ENCODE results near the gene OVOL2.
"Not testable (repeated sequence)": the region's sequence is repeated elsewhere in the genome, so short reads cannot be mapped to it uniquely, and the experiment has no call there.

The OVOL2 gene

GRCh38 chr20:18090477-18090876 is 32.8 kb upstream of the OVOL2 start:
- H3K4ac ChIP-seq (ENCODE audit: low read depth in 1 of 2, low read length in 2 of 2): no peak overlapping the region
- no peak overlapping the region for H4K91ac ChIP-seq (ENCODE audit: low read length)
- WGBS: 84% methylated on average over 10 of the region's 10 CpGs
- H3K9me3 ChIP-seq (ENCODE audit: control insufficient read depth, low read length): no peaks in the 10 kb centered on the region
- no peak overlapping the region for H2BK15ac ChIP-seq (ENCODE audit: low read depth, poor library complexity, severe bottlenecking)
- no peak overlapping the region for H4K8ac ChIP-seq (ENCODE audit: low read length)
- no peak overlapping the region for H2AK5ac ChIP-seq (ENCODE audit: low read length, severe bottlenecking)
- H3K79me1 ChIP-seq (replicated peaks; ENCODE audit: low read length, poor library complexity, severe bottlenecking): no peaks in the 10 kb centered on the region
- no peak overlapping the region for H3K27ac ChIP-seq (ENCODE audit: low read length, poor library complexity, severe bottlenecking)
- H2BK120ac ChIP-seq (ENCODE audit: low read depth, low read length): no peak overlapping the region
- no peak overlapping the region for H3K18ac ChIP-seq (ENCODE audit: low read depth in 1 of 2, low read length in 2 of 2)
- no peaks in the 10 kb centered on the region for H3K36me3 ChIP-seq (ENCODE audit: control insufficient read depth in 1 of 2, insufficient read depth in 2 of 2, low read depth in 1 of 2, low read length in 2 of 2)
- DNase-seq: no peak
- no peak overlapping the region for H3K4me2 ChIP-seq (ENCODE audit: low read length, poor library complexity, severe bottlenecking)
- H2BK5ac ChIP-seq (ENCODE audit: low read depth, low read length, poor library complexity, severe bottlenecking): no peak overlapping the region
- no peak overlapping the region for H3K14ac ChIP-seq (ENCODE audit: low read length in 2 of 2)
- peaks cover 6 to 23% of the 10 kb centered on the region in 2 experiments for H3K27me3 ChIP-seq (ENCODE audit: control insufficient read depth in 1 of 2, insufficient read depth in 1 of 2, low read length in 2 of 2)
- H3K9ac ChIP-seq (ENCODE audit: low read length): no peak overlapping the region
- no peaks in the 10 kb centered on the region for H3K4me1 ChIP-seq (ENCODE audit: control insufficient read depth, insufficient read depth, low read depth, low read length)
- H3K23ac ChIP-seq (ENCODE audit: low read length in 2 of 2): no peak overlapping the region
- H3K4me3 ChIP-seq (ENCODE audit: insufficient read depth in 1 of 2, low read depth in 1 of 2, low read length in 2 of 2): no peak overlapping the region
- no peak overlapping the region for H2BK12ac ChIP-seq (ENCODE audit: low read length in 2 of 2)
- no peak overlapping the region for H2AFZ ChIP-seq (ENCODE audit: low read depth, low read length)

DNA sequence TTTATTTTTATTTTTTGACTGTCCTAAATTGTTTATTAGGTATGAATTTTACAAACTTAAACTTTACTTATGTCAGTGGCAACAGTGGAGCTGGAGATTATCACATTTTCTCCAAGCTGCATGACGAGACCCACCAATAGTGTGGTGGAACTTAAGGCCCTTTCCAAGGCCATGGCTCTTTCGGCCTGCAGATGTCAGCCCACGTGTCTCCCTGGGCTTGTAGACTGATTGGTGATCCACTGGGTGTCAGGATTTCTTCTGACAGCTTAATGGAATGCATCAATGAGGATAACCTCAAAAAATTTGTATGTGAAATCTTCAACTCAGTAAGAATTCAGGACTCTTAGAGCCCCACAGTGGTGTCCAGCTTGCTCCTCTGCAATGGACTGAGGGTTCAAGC is 32.3 kb upstream of the OVOL2 start:
- Histone ChIP-seq H3K79me1 (replicated peaks; ENCODE audit: low read length, poor library complexity, severe bottlenecking) (no peaks in the 10 kb centered on the region), H3K9ac (ENCODE audit: low read length) (no peak overlapping the region), H3K36me3 (ENCODE audit: control insufficient read depth in 1 of 2, insufficient read depth in 2 of 2, low read depth in 1 of 2, low read length in 2 of 2) (no peaks in the 10 kb centered on the region), H3K4ac (ENCODE audit: low read depth in 1 of 2, low read length in 2 of 2) (no peak overlapping the region), H2BK12ac (ENCODE audit: low read length in 2 of 2) (no peak overlapping the region), H2AK5ac (ENCODE audit: low read length, severe bottlenecking) (no peak overlapping the region), H4K91ac (ENCODE audit: low read length) (no peak overlapping the region), H2BK15ac (ENCODE audit: low read depth, poor library complexity, severe bottlenecking) (no peak overlapping the region), H2BK5ac (ENCODE audit: low read depth, low read length, poor library complexity, severe bottlenecking) (no peak overlapping the region), H3K18ac (ENCODE audit: low read depth in 1 of 2, low read length in 2 of 2) (no peak overlapping the region), H3K4me1 (ENCODE audit: control insufficient read depth, insufficient read depth, low read depth, low read length) (no peaks in the 10 kb centered on the region), H3K9me3 (ENCODE audit: control insufficient read depth, low read length) (no peaks in the 10 kb centered on the region), H2AFZ (ENCODE audit: low read depth, low read length) (no peak overlapping the region), H2BK120ac (ENCODE audit: low read depth, low read length) (no peak overlapping the region), H3K4me2 (ENCODE audit: low read length, poor library complexity, severe bottlenecking) (no peak overlapping the region), H3K27me3 (ENCODE audit: control insufficient read depth in 1 of 2, insufficient read depth in 1 of 2, low read length in 2 of 2) (peaks cover 6 to 22% of the 10 kb centered on the region in 2 experiments), H3K23ac (ENCODE audit: low read length in 2 of 2) (no peak overlapping the region), H3K14ac (ENCODE audit: low read length in 2 of 2) (no peak overlapping the region), H4K8ac (ENCODE audit: low read length) (no peak overlapping the region), H3K27ac (ENCODE audit: low read length, poor library complexity, severe bottlenecking) (no peak overlapping the region), H3K4me3 (ENCODE audit: insufficient read depth in 1 of 2, low read depth in 1 of 2, low read length in 2 of 2) (no peak overlapping the region)
- no peak for DNase-seq
- WGBS: 52% methylated on average over 3 of the region's 3 CpGs

DNA sequence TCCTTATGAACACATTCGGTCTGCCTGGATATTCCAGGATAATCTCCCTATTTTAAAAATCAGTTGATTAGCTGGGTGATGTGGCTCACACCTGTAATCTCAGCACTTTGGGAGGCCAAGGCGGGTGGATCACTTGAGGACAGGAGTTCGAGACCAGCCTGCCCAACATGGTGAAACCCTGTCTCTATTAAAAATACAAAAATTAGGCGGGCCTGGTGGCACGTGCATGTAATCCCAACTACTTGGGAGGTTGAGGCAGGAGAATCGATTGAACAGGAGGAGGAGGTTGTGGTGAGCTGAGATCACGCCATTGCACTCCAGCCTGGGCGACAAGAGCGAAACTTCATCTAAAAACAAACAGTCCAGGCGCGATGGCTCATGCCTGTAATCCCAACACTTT is 31.1 kb upstream of the OVOL2 start:
- peaks cover 3 to 16% of the 10 kb centered on the region in 2 experiments for H3K27me3 ChIP-seq (ENCODE audit: control insufficient read depth in 1 of 2, insufficient read depth in 1 of 2, low read length in 2 of 2)
- H3K9ac ChIP-seq (ENCODE audit: low read length); H3K14ac ChIP-seq (ENCODE audit: low read length in 2 of 2); H2BK5ac ChIP-seq (ENCODE audit: low read depth, low read length, poor library complexity, severe bottlenecking); H2AK5ac ChIP-seq (ENCODE audit: low read length, severe bottlenecking); H3K23ac ChIP-seq (ENCODE audit: low read length in 2 of 2); H2AFZ ChIP-seq (ENCODE audit: low read depth, low read length); H2BK12ac ChIP-seq (ENCODE audit: low read length in 2 of 2); H4K8ac ChIP-seq (ENCODE audit: low read length); H3K4me1 ChIP-seq (ENCODE audit: control insufficient read depth, insufficient read depth, low read depth, low read length); H3K36me3 ChIP-seq (ENCODE audit: control insufficient read depth in 1 of 2, insufficient read depth in 2 of 2, low read depth in 1 of 2, low read length in 2 of 2); H3K79me1 ChIP-seq (replicated peaks; ENCODE audit: low read length, poor library complexity, severe bottlenecking); H3K4me3 ChIP-seq (ENCODE audit: insufficient read depth in 1 of 2, low read depth in 1 of 2, low read length in 2 of 2); H3K4me2 ChIP-seq (ENCODE audit: low read length, poor library complexity, severe bottlenecking); H3K9me3 ChIP-seq (ENCODE audit: control insufficient read depth, low read length); H3K18ac ChIP-seq (ENCODE audit: low read depth in 1 of 2, low read length in 2 of 2); H4K91ac ChIP-seq (ENCODE audit: low read length); DNase-seq; H3K4ac ChIP-seq (ENCODE audit: low read depth in 1 of 2, low read length in 2 of 2); H3K27ac ChIP-seq (ENCODE audit: low read length, poor library complexity, severe bottlenecking); H2BK120ac ChIP-seq (ENCODE audit: low read depth, low read length); H2BK15ac ChIP-seq (ENCODE audit: low read depth, poor library complexity, severe bottlenecking): not testable (repeated sequence)
- WGBS: 96% methylated on average over 9 of the region's 11 CpGs

DNA sequence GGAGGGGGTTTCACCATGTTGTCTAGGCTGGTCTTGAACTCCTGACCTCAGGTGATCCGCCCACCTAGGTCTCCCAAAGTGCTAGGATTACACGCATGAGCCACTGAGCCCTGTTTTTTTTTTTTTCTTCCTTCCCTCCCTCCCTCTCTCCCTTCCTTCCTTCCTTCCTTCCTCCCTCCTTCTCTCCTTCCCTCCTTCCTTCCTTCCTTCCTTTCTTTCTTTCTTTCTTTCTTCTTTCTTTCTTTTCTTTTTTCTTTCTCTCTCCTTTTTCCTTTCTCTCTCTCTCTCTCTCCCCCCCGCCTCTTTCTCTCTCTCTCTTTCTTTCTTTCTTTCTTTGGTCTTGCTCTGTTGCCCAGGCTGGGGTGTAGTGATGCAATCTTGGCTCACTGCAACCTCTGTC is 30.6 kb upstream of the OVOL2 start:
- H2BK120ac ChIP-seq (ENCODE audit: low read depth, low read length); H2BK15ac ChIP-seq (ENCODE audit: low read depth, poor library complexity, severe bottlenecking); H3K14ac ChIP-seq (ENCODE audit: low read length in 2 of 2); H2BK12ac ChIP-seq (ENCODE audit: low read length in 2 of 2); H3K36me3 ChIP-seq (ENCODE audit: control insufficient read depth in 1 of 2, insufficient read depth in 2 of 2, low read depth in 1 of 2, low read length in 2 of 2); H4K8ac ChIP-seq (ENCODE audit: low read length); H3K79me1 ChIP-seq (replicated peaks; ENCODE audit: low read length, poor library complexity, severe bottlenecking); H4K91ac ChIP-seq (ENCODE audit: low read length); H3K4me3 ChIP-seq (ENCODE audit: insufficient read depth in 1 of 2, low read depth in 1 of 2, low read length in 2 of 2); H3K4ac ChIP-seq (ENCODE audit: low read depth in 1 of 2, low read length in 2 of 2); H2BK5ac ChIP-seq (ENCODE audit: low read depth, low read length, poor library complexity, severe bottlenecking); DNase-seq; H3K4me2 ChIP-seq (ENCODE audit: low read length, poor library complexity, severe bottlenecking); H3K18ac ChIP-seq (ENCODE audit: low read depth in 1 of 2, low read length in 2 of 2); H3K23ac ChIP-seq (ENCODE audit: low read length in 2 of 2); H3K27ac ChIP-seq (ENCODE audit: low read length, poor library complexity, severe bottlenecking); H2AK5ac ChIP-seq (ENCODE audit: low read length, severe bottlenecking); H3K9ac ChIP-seq (ENCODE audit: low read length); H3K4me1 ChIP-seq (ENCODE audit: control insufficient read depth, insufficient read depth, low read depth, low read length); H2AFZ ChIP-seq (ENCODE audit: low read depth, low read length): not testable (repeated sequence)
- Histone ChIP-seq H3K9me3 (ENCODE audit: control insufficient read depth, low read length) (peaks cover 11% of the 10 kb centered on the region), H3K27me3 (ENCODE audit: control insufficient read depth in 1 of 2, insufficient read depth in 1 of 2, low read length in 2 of 2) (peaks cover 3 to 16% of the 10 kb centered on the region in 2 experiments)
- WGBS: 66% methylated on average over 3 of the region's 3 CpGs

All from mesenchymal stem cell (in vitro differentiated cells and primary cell).